Left colon (tissue), 2 donors: ENCODE results near the gene RAB9B. TPM values are rescaled to one million over a fixed set of nuclear protein-coding genes. Genes with fewer than 3 reads are reported as not detected.
"Not testable (repeated sequence)": the region's sequence is repeated elsewhere in the genome, so short reads cannot be mapped to it uniquely, and the experiment has no call there.

Experiments
- ATAC-seq: fragments of 200-7000 bp; cut with Tn5 transposase; one replicate; pipeline ENCODE4 v1.9.1; 2020; ENCODE audit warnings: mild to moderate bottlenecking, moderate library complexity
- DNase-seq, 2 donors: peaks; one replicate each; pipeline ENCODE4 v3.0.0-alpha.2; 2020
- intact Hi-C, 2 donors: fragments of 100-400 bp; cut with DNase I in 1 of 2; cut with micrococcal nuclease in 1 of 2; formaldehyde crosslinking; loops; one replicate each; pipeline versions ENCODE4 v1.11.2 to v1.14.0; 2022; cut with DNase I, micrococcal nuclease
- long read RNA-seq: library from polyadenylated mRNA; unstranded; transcript quantifications from one replicate; pipeline ENCODE4 v2.0.0, GENCODE V29; 2021
- total RNA-seq, 2 donors: library from RNA; stranded (reverse); fragmentation: NEBNext Ultra II Directional; extraction: Animal tissue kit (Norgen Biotek cat#: 25700); gene quantifications; one replicate each; pipeline ENCODE4 v1.2.1, GENCODE V29; 2021
- donor health status: DM: no; HTN: no; CAD: no.
- donor health status: DM: yes; HTN: yes; CAD: no.

RAB9B gene
- 1 to 10 TPM in 1 of 2 donors, under 1 TPM in 1; 0.40 to 1.3 TPM for total RNA-seq
- long read RNA-seq, partial matches to known transcripts = 0 of 2 reads
- long read RNA-seq, other reads (novel, unspliced or antisense) = 0 of 2 reads

- intact Hi-C loops = no loop called here
- peak; percentile 24 to 64 for DNase-seq
- ATAC-seq = peak; percentile 91
These were observed at the start of gene RAB9B for GRCh38 chrX:103831803-103832544. Gene RAB9B, minus strand, starts transcription at chrX:103832257. Its CDS starts 6,473 bp downstream, at chrX:103825784.

DNA sequence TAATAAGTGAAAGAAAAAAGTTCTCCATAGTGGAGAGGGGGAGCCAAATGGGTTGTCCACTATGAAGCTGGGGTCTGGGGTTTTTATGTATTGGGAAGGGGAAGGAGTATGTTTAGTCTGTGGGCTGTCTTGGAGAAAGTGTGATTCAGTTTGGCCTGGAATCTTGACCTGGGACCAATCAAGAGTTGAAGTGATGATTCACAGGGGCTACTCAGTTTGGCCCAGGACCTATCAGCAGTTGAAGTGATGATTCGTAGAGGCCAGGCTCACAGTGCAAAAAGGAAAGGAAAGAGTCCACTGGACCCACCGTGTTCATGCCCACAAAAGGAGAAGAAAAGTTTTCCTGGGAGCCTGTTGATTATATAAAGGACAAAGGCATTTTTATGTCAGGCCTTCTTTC lies 47.3 kb upstream of the RAB9B start:
- intact Hi-C loops = no loop called here
- ATAC-seq = no peak
- DNase-seq = no peak

- intact Hi-C loops = no loop called here
- ATAC-seq (peak; percentile 71), DNase-seq (no peak)
These were observed 46.5 kb upstream of the RAB9B start for GRCh38 chrX:103878466-103879122.

DNA sequence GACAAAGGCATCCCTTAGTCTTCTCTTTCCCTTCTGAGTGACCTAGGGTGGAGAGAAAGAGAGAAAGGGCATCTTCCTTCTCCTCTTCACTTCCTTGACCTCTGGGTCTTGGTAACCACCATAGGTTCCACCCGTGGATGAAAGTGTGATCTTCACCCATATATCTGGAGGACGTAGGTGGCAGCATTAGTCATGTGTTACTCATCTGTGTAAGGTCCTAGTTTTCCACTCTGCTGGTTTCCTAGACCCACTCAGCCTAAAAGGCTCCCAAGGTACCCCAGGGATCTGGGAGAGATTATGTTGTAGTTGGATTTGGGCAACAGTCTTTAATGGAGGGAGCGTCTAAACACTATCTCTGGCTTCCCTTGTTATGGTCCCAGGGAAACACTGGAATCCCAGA lies 45.5 kb upstream of the RAB9B start:
- intact Hi-C loops = no loop called here
- ATAC-seq = no peak
- no peak for DNase-seq

DNA sequence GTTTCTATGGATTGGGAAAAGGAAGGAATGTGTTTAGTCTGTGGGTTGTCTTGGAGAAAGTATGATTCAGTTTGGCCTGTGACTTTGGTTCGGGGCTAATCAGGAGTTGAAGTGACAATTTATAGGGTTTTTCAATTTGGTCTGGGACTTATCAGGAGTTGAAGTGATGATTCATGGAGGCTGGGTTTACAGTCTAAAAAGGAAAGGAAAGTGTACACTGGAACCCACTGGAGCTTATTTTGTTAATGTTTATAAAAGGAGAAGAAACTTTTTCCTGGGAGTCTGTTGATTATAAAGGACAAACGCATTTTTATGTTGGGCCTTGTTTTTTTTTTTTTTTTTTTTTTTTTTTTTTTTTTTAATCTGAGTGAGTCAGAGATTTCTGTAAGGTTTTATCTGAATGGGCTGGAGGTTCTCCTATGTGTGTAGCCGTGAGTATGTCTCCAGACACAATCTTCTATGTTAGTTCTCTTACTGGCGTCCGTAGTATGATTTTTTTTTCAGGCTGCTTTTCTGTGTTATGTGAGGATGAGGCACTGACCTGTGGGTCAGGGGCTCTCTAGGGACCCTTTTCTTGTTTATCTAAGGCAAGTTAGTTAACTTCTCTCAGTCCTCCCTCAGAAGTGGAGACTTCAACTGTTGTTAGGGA lies 33.0 kb upstream of the RAB9B start:
- no peak for DNase-seq

GRCh38 chrX:103864149-103864548 lies 32.1 kb upstream of the RAB9B start:
- DNase-seq (no peak), ATAC-seq (peak; percentile 74)
- intact Hi-C loops = no loop called here

More for the DNA sequence above, 33.0 kb upstream of the RAB9B start:
- ATAC-seq = peak; percentile 33
- intact Hi-C loops = no loop called here

GRCh38 chrX:103861200-103861599 lies 29.1 kb upstream of the RAB9B start:
- intact Hi-C loops = no loop called here
- no peak for DNase-seq
- no peak for ATAC-seq

GRCh38 chrX:103849558-103849957 lies 17.5 kb upstream of the RAB9B start:
- ATAC-seq = no peak
- intact Hi-C loops = no loop called here
- DNase-seq = no peak

DNA sequence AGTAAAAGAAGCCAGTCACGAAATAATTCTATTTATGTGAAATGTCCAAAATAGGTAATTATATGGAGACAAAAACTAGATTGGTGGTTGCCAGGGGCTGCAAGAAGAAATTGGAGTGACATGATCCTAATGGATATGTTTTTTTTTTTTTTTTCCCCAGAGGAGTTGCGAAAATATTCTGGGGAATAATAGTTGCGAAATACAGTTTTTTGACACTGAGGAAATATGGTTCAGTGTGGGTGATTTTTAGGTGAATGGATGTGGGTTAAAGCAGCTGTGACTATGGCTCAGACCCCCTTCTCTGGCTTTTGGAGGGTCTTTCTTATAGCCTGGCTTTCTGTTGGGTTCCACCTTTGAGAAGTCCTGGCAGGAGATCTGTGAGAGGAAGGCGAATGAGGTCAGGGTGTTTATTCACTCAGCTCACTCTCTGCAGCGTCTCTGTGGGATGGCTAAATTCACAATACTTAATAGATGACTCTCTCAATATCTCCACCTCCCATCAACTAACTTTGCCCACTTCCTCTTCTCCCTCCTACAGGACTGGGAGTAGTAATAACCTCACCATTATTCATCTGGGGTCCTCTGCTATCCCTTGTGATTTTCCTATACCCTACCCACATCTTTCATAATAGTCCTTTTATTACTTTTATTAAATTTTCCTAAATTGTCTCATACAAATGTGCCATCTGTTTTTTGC lies 15.3 kb upstream of the RAB9B start:
- intact Hi-C loops = no loop called here
- ATAC-seq (no peak), DNase-seq (no peak)

- no peak for ATAC-seq
- DNase-seq = no peak
- intact Hi-C loops = no loop called here
These were observed 14.3 kb upstream of the RAB9B start for GRCh38 chrX:103846386-103846785.

GRCh38 chrX:103845165-103845653 lies 13.2 kb upstream of the RAB9B start:
- ATAC-seq = peak; percentile 93
- intact Hi-C loops = no loop called here
- DNase-seq = peak; percentile 41 to 76

- no peak for ATAC-seq
- no peak for DNase-seq
- intact Hi-C loops = no loop called here
These were observed 7.3 kb upstream of the RAB9B start for GRCh38 chrX:103839404-103839803.

- DNase-seq = peak in 1 of 2 donors; percentile 71
- intact Hi-C loops = no loop called here
- no peak for ATAC-seq
These were observed 685 bp downstream of the RAB9B start for GRCh38 chrX:103831342-103831802.

DNA sequence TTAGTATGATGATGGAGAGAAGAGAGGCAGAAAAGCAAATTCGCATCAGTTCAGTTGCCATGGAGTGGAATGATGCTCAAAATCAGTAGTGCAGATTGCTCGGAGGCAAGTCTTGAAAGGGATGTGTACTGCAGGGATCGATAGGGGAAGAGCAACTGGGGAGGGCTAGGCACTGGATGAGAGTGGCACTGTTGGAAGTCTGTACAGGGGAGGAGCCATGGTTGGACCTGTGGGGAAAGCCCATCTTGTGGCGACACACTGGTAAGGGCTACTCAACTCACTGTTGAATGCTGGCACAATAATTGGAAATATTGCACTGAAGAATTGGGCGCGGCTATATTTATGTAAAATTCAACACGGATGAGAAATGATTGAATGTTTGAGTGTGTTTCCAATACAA lies 1.2 kb downstream of the RAB9B start:
- no peak for ATAC-seq
- intact Hi-C loops = no loop called here
- DNase-seq = no peak

DNA sequence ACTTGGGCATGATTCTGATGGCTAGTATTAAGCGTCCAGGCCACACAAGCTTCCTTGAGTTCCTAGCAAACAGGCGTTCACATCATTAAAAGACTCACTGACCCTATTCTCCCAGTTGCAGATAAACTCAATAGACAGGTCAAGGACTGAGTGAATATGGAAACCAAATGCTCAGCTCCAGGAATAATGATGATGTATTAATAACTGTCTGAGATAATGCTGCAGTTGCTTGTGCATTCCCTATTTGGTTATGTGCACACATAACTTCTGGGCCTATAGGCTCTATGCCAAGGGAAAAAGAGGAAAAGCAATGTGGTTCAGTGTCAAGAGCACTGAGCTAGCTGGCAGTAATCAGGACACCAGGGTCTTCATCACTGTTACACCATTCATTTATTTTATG lies 3.5 kb downstream of the RAB9B start:
- intact Hi-C loops = no loop called here
- DNase-seq = no peak
- no peak for ATAC-seq

- ATAC-seq (no peak), DNase-seq (no peak)
- intact Hi-C loops = no loop called here
These were observed 6.2 kb downstream of the RAB9B start for GRCh38 chrX:103825881-103826280.

DNA sequence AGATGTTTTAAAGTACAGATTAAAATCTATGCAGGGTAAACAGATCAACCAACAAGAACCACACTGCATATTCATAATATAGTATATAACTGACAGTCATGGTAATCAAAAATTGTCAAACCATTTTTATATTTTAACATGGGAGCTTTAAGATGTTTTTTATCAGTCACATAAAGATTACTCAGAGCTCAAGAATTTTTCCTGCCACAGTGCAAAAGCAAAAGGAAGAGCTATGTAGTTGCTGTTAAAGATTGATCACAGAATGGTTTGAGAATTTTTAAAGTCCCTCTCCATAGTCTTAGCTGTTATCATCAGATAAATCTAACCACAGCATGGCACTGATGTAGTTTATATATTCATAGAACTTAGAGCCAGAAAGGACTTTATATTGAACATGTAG lies 8.5 kb downstream of the RAB9B start:
- no peak for ATAC-seq
- DNase-seq = no peak
- intact Hi-C loops = no loop called here

DNA sequence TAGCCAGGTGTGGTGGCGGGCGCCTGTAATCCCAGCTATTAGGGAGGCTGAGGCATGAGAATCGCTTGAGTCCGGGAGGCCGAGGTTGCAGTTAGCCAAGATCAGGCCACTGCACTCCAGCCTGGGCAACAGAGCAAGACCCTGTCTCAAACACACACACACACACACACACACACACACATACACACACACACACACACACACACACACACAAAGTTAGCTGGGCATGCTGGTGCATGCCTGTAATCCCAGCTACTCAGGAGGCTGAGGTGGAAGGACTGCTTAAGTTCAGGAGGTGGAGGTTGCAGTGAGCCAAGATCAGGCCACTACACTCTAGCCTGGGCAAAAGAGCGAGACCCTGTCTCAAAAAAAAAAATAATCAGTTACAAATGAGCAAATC lies 11.3 kb downstream of the RAB9B start:
- ATAC-seq = not testable (repeated sequence)

More for the DNA sequence above, 11.3 kb downstream of the RAB9B start:
- intact Hi-C loops, DNase-seq: not testable (repeated sequence)
